Measurements from ENCODE around the gene RELN.

RELN gene

GRCh38 chr7:104034679-104035078 lies 45.2 kb upstream of the RELN start:
- no peak overlapping the region for H3K9ac ChIP-seq (ENCODE audit: low read depth, low read length, poor library complexity, severe bottlenecking)
- H3F3A ChIP-seq (ENCODE audit: low read depth): no peaks in the 10 kb centered on the region
- no peak overlapping the region for H3K4me2 ChIP-seq (ENCODE audit: low read depth, low read length, poor library complexity, severe bottlenecking)
- H3K36me3 ChIP-seq (ENCODE audit: insufficient read depth, low read length): no peaks in the 10 kb centered on the region
- H3K27me3 ChIP-seq (ENCODE audit: insufficient read depth, low read length, poor library complexity, severe bottlenecking): no peaks in the 10 kb centered on the region
- no peaks in the 10 kb centered on the region for H3K79me2 ChIP-seq (ENCODE audit: insufficient read depth, low read length)
- no peaks in the 10 kb centered on the region for H3K4me1 ChIP-seq (ENCODE audit: insufficient read depth, low read length, poor library complexity, severe bottlenecking)
- H3K4me3 ChIP-seq (ENCODE audit: low read length, poor library complexity, severe bottlenecking): no peak overlapping the region
- no peaks in the 10 kb centered on the region for H3K9me2 ChIP-seq (replicated peaks; ENCODE audit: low read depth, low read length)
- H2AFZ ChIP-seq (ENCODE audit: low read length): no peak overlapping the region
- H4K20me1 ChIP-seq (ENCODE audit: insufficient read depth, low read length, poor library complexity, severe bottlenecking): no peaks in the 10 kb centered on the region
- no peaks in the 10 kb centered on the region for H3K9me3 ChIP-seq (ENCODE audit: insufficient read depth, low read depth, low read length)
- TF ChIP-seq EZH2phosphoT487 (IDR thresholded peaks at IDR 0.05; ENCODE audit: borderline replicate concordance): no peak
- TF ChIP-seq CTCF (conservative IDR thresholded peaks at IDR 0.05; ENCODE audit: low read length): no peak

GRCh38 chr7:104033837-104034236 lies 44.4 kb upstream of the RELN start:
- no peaks in the 10 kb centered on the region for H3K79me2 ChIP-seq (ENCODE audit: insufficient read depth, low read length)
- TF ChIP-seq EZH2phosphoT487 (IDR thresholded peaks at IDR 0.05; ENCODE audit: borderline replicate concordance) (no peak), CTCF (conservative IDR thresholded peaks at IDR 0.05; ENCODE audit: low read length) (no peak)
- no peak overlapping the region for H3K4me2 ChIP-seq (ENCODE audit: low read depth, low read length, poor library complexity, severe bottlenecking)
- no peak overlapping the region for H3K9ac ChIP-seq (ENCODE audit: low read depth, low read length, poor library complexity, severe bottlenecking)
- no peaks in the 10 kb centered on the region for H3K27me3 ChIP-seq (ENCODE audit: insufficient read depth, low read length, poor library complexity, severe bottlenecking)
- no peaks in the 10 kb centered on the region for H3F3A ChIP-seq (ENCODE audit: low read depth)
- H3K9me3 ChIP-seq (ENCODE audit: insufficient read depth, low read depth, low read length): no peaks in the 10 kb centered on the region
- no peaks in the 10 kb centered on the region for H3K4me1 ChIP-seq (ENCODE audit: insufficient read depth, low read length, poor library complexity, severe bottlenecking)
- no peak overlapping the region for H3K4me3 ChIP-seq (ENCODE audit: low read length, poor library complexity, severe bottlenecking)
- no peaks in the 10 kb centered on the region for H4K20me1 ChIP-seq (ENCODE audit: insufficient read depth, low read length, poor library complexity, severe bottlenecking)
- no peak overlapping the region for H2AFZ ChIP-seq (ENCODE audit: low read length)
- no peaks in the 10 kb centered on the region for H3K9me2 ChIP-seq (replicated peaks; ENCODE audit: low read depth, low read length)
- no peaks in the 10 kb centered on the region for H3K36me3 ChIP-seq (ENCODE audit: insufficient read depth, low read length)

- H3K9me3 ChIP-seq (ENCODE audit: insufficient read depth, low read depth, low read length): no peaks in the 10 kb centered on the region
- no peak overlapping the region for H3K4me3 ChIP-seq (ENCODE audit: low read length, poor library complexity, severe bottlenecking)
- no peaks in the 10 kb centered on the region for H3K9me2 ChIP-seq (replicated peaks; ENCODE audit: low read depth, low read length)
- TF ChIP-seq CTCF (conservative IDR thresholded peaks at IDR 0.05; ENCODE audit: low read length): no peak
- TF ChIP-seq EZH2phosphoT487 (IDR thresholded peaks at IDR 0.05; ENCODE audit: borderline replicate concordance): no peak
- H3K4me1 ChIP-seq (ENCODE audit: insufficient read depth, low read length, poor library complexity, severe bottlenecking): no peaks in the 10 kb centered on the region
- no peaks in the 10 kb centered on the region for H3F3A ChIP-seq (ENCODE audit: low read depth)
- no peaks in the 10 kb centered on the region for H3K27me3 ChIP-seq (ENCODE audit: insufficient read depth, low read length, poor library complexity, severe bottlenecking)
- H2AFZ ChIP-seq (ENCODE audit: low read length): no peak overlapping the region
- H3K36me3 ChIP-seq (ENCODE audit: insufficient read depth, low read length): no peaks in the 10 kb centered on the region
- no peaks in the 10 kb centered on the region for H3K79me2 ChIP-seq (ENCODE audit: insufficient read depth, low read length)
- H4K20me1 ChIP-seq (ENCODE audit: insufficient read depth, low read length, poor library complexity, severe bottlenecking): no peaks in the 10 kb centered on the region
- no peak overlapping the region for H3K9ac ChIP-seq (ENCODE audit: low read depth, low read length, poor library complexity, severe bottlenecking)
- no peak overlapping the region for H3K4me2 ChIP-seq (ENCODE audit: low read depth, low read length, poor library complexity, severe bottlenecking)
These were observed 43.0 kb upstream of the RELN start for GRCh38 chr7:104032486-104032885.
